Measurements from ENCODE around the gene RNF31. TPM values are rescaled to one million over a fixed set of nuclear protein-coding genes. Genes with fewer than 3 reads are reported as not detected.

The RNF31 gene
- total and polyA plus RNA-seq, 2 of the 13 experiments (the other 11 are each of a cell fraction or from before 2014, with no cell fraction given) = 48.2 to 86.8 TPM

- Histone ChIP-seq H3K36me3 (replicated peaks in 1 of 2; ENCODE audit: control insufficient read depth in 1 of 2, insufficient read depth in 2 of 2, low read length in 2 of 2) (peaks cover 39 to 57% of the 10 kb centered on the region in 2 experiments), H3K4me2 (ENCODE audit: low read depth, low read length) (no peak overlapping the region), H3K27ac (ENCODE audit: extremely low read length, insufficient read depth, low read length) (no peak overlapping the region), H3K79me2 (ENCODE audit: insufficient read depth, low read length) (peaks cover 28% of the 10 kb centered on the region), H3K9me3 (ENCODE audit: low read length) (no peaks in the 10 kb centered on the region), H3K4me3 (replicated peaks in 1 of 3; ENCODE audit: insufficient read depth in 1 of 3, low read depth in 2 of 3, low read length in 3 of 3) (no peak overlapping the region), H3K9ac (ENCODE audit: insufficient read depth, low read depth, low read length) (no peak overlapping the region), H4K20me1 (ENCODE audit: insufficient read depth, low read length) (0 out of 2 replicates have a peak, but pooled peaks cover 4% of the 10 kb centered on the region), H3K27me3 (ENCODE audit: control insufficient read depth in 1 of 2, insufficient read depth in 2 of 2, low read length in 2 of 2) (peaks cover 0 to 6% of the 10 kb centered on the region in 2 experiments; a peak in 1 of 5 replicates), H2AFZ (ENCODE audit: low read length) (no peak overlapping the region), H3K4me1 (ENCODE audit: insufficient read depth, low read length) (peaks cover 56% of the 10 kb centered on the region)
- 94% methylated on average over 16 of the region's 16 CpGs for WGBS (ENCODE audit: low lambda C conversion rate)
- no TSS peak for BruUV-seq (replicated peaks)
- ATAC-seq (no peak), FAIRE-seq (no peak), DNase-seq (ENCODE audit: low spot score) (no peak)
- POLR2A ChIA-PET = interaction anchor here (0.9 to 14.4 kb wide), 6 partner anchors 8 to 144 kb away, joined by 3 to 627 read pairs (median 92); partner anchors contain the start of genes DCAF11, EMC9, NRL and PSME1
- CTCF ChIA-PET (ENCODE audit: low intra/inter-chr PET ratio, low total read pairs) = no interaction called here
- intact Hi-C loops (cut with micrococcal nuclease; ENCODE audit: unreplicated experiment) = no loop called here
- in situ Hi-C loops (cut with HindIII; ENCODE audit: extremely low pct_ligation_motif_present, low pct_unique_long_range_greater_than_20kb) = no loop called here
- no peak for TF ChIP-seq TEAD3 (CRISPR knock-in tag; optimal IDR thresholded peaks at IDR 0.05; ENCODE audit: borderline replicate concordance)
- no peak for TF ChIP-seq ZNF558 (CRISPR knock-in tag; IDR thresholded peaks at IDR 0.05; ENCODE audit: borderline replicate concordance)
- no peak for TF ChIP-seq SRSF9 (IDR thresholded peaks at IDR 0.05; ENCODE audit: borderline replicate concordance, insufficient read depth, low read depth, low read length, poor library complexity, severe bottlenecking)
- peak; percentile 31; the same call in 1 of the 2 replicates for TF ChIP-seq ZNF768 (CRISPR knock-in tag; IDR thresholded peaks at IDR 0.05)
- TF ChIP-seq ZBTB42 (CRISPR knock-in tag; IDR thresholded peaks at IDR 0.05) = no peak
- TF ChIP-seq ZNF629 (CRISPR knock-in tag; conservative IDR thresholded peaks at IDR 0.05) = 0 out of 2 replicates have a peak, but pooled peaks have one; percentile 14
- 0 out of 2 replicates have a peak, but pooled peaks have one; percentile 43 for TF ChIP-seq ZSCAN5A (CRISPR knock-in tag; IDR thresholded peaks at IDR 0.05; ENCODE audit: borderline replicate concordance)
- TF ChIP-seq ZNF136 (CRISPR knock-in tag; IDR thresholded peaks at IDR 0.05; ENCODE audit: low read depth) = no peak
- 0 out of 2 replicates have a peak, but pooled peaks have one; percentile 59 for TF ChIP-seq ZFP37 (CRISPR knock-in tag; IDR thresholded peaks at IDR 0.05; ENCODE audit: borderline replicate concordance)
- TF ChIP-seq ZGPAT (CRISPR knock-in tag; IDR thresholded peaks at IDR 0.05) = no peak
- 0 out of 2 replicates have a peak, but pooled peaks have one; percentile 71 for TF ChIP-seq ZFP90 (CRISPR knock-in tag; IDR thresholded peaks at IDR 0.05; ENCODE audit: borderline replicate concordance)
- 0 out of 2 replicates have a peak, but pooled peaks have one; percentile 28 for TF ChIP-seq ZNF704 (CRISPR knock-in tag; IDR thresholded peaks at IDR 0.05; ENCODE audit: borderline replicate concordance)
- TF ChIP-seq ISL2 (CRISPR knock-in tag; IDR thresholded peaks at IDR 0.05) = 0 out of 2 replicates have a peak, but pooled peaks have one; percentile 31
- no peak for TF ChIP-seq HMGXB4 (CRISPR knock-in tag; IDR thresholded peaks at IDR 0.05; ENCODE audit: borderline replicate concordance in 1 of 2, low read depth in 1 of 2)
- TF ChIP-seq FOXM1 (CRISPR knock-in tag; IDR thresholded peaks at IDR 0.05) = 0 out of 2 replicates have a peak, but pooled peaks have one; percentile 60
- TF ChIP-seq SP1 (IDR thresholded peaks at IDR 0.05) = no peak
- TF ChIP-seq SP1 (CRISPR knock-in tag; IDR thresholded peaks at IDR 0.05) = no peak
These were observed 48.9 kb upstream of the RNF31 start for GRCh38 chr14:24098229-24098926.

Measured in HepG2 (cell line).